Central memory CD4-positive, alpha-beta T cell (primary cell): ENCODE measurements around the gene SFN.
"Not testable (repeated sequence)": the region's sequence is repeated elsewhere in the genome, so short reads cannot be mapped to it uniquely, and the experiment has no call there.

Source experiments
- DNase-seq: peaks from one replicate; pipeline ENCODE4 v3.0.0; 2022

The SFN gene

DNA sequence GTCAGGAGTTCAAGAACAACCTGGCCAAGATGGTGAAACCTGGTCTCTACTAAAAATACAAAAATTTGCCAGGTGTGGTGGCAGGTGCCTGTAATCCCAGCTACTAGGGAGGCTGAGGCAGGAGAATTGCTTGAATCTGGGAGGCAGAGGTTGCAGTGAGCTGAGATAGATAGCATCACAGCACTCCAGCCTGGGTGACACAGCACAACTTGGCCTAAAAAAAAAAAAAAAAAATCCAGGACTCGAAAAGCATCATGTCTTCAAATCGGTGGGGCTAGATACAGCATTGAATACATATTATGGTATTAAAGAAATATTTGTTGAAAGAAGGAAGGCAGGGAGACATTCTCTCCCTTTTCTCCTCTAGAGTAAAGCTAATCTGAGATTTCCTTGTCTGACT lies 10.1 kb downstream of the SFN start:
- not testable (repeated sequence) for DNase-seq

DNA sequence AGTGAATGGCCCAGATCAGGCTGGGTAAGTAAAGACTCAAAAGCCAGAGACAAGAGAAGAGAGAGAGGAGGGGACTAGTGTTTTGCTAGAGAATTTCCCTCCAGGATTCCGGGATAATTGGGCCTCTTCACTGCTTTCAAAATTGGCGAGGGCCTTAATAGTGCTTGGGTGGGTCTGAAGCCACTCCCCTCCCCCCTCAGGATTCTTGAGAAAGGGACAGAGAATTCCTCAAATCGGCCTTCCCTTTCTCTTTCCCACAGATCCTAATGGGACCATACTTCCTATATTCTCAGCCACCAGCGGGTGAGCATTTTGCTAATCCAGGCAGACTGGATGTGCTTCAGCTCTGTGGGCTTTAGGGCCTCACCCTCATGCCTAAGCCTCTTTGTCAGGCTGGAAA lies 11.9 kb downstream of the SFN start:
- DNase-seq = no peak

DNA sequence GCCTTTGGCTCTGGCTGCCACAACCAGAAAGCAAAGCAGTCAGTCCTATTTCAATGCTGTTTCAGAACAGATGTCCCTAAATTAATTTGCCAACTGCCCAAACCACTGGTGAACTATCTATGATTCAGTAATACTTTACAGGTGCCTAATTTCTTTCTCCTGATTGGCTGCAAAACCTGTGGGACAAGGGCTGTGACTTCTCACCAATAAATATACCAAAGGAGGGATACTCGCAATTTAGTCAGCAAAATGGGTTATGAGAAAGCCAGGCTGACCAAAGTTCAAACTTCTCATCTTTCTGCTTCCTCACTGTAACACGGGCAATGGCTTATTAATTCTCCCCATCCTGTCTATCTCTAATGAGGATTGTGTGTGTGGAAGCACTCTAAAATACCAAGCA lies 14.4 kb downstream of the SFN start:
- no peak for DNase-seq

DNA sequence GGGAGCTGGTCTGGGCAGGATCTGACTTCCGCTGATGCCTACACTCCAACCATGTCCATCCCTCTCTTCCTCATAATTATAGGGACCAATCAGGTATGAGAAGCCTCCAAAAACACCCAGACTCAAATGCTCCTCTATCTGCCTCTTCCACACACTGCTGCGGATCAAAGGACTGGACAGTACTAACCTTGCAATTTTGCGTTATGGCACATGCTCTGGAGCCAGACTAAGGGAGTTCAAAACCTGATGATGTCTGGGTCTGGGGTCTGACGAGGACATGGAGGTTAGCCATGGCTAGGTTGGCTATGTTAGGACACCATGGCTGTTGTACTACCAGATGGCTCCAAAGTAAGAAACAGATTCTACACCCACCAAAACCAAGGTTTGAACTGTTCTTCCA lies 16.8 kb downstream of the SFN start:
- DNase-seq = no peak

DNA sequence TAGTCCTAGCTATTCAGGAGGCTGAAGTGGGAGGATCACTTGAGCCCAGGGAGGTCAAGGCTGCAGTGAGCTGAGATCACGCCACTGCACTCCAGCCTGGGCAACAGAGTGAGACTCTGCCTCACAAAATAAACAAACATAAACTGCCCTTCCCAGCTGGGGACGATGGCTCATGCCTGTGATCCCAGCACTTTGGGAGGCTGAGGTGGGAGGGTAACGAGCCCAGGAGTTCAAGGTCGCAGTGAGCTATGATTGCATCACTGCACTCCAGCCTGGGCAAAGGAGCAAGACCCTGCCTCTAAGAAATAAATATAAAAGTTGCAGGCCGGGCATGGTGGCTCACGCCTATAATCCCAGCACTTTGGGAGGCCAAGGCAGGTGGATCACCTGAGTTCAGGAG lies 18.7 kb downstream of the SFN start:
- DNase-seq = not testable (repeated sequence)

DNA sequence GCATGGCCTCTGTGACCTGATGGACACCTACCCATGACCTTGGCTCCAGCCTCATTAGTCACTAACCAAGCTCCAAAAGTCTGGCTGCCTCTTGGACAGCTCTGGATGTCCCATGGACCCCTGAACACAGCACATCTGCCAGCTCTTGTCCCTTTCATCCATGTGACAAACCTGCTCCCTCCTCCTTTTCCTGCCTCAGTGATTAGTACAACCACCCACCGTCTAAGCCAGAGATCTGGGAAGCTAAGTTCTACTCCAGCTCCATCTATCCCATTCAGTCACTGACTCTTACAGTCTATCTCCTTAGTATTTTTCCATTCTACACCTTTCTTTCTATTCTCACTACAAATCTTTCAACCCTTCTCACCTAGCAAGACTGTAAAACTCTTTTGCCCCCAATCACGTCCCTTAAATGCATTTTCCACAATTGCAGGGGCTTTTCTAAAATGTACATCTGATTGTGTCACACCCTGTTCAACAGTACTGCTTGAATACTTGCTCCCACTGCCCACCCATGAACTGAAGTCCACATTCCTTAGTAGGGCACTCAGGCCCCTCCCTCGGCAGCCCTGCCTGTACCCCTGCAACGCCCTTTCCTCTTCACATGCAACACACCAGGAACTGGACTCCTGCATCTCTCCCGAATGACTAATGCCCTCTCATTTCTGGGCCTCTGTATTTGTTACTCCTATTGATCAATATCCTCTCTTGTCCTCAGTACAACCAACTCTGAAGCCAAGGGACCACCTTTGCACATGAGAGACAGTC lies 19.9 kb downstream of the SFN start:
- no peak for DNase-seq

DNA sequence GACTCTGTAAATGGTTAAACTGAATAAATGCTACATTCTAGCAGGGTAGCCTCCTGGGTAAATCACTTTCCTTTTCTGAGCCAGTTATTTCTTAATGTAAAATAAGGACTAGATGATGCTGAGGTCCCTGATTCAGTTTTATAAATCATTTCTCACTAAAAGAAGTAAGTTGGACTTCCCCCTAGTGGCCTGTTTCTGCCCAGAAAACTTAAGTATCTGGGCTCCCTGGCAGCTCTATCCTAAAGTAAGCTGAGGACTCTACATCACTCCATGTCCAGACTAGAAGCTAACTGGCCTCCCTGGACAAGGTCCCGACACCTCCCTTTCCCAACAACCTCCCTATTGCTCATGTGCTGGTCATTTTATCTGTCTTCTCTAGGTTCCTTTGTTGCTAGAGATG lies 24.2 kb downstream of the SFN start:
- no peak for DNase-seq

DNA sequence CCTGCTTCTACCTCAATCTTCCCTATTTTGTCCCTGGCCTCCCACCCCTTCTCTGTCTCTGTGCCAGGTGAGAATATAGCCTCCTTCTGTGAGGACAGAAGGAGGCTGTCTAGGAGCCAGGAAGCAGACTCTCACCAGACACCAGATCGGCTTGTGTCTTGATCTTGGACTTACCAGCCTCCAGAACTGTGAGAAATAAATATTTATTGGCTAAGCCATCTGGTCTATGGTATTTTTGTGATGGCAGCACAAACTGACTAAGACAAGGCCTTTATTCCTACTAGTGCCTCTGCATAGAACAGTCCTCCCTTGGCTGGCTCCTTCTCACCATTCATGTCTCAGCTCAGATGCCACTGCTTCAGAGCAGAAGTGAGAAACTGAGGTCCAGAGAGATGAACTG lies 25.3 kb downstream of the SFN start:
- DNase-seq = no peak

DNA sequence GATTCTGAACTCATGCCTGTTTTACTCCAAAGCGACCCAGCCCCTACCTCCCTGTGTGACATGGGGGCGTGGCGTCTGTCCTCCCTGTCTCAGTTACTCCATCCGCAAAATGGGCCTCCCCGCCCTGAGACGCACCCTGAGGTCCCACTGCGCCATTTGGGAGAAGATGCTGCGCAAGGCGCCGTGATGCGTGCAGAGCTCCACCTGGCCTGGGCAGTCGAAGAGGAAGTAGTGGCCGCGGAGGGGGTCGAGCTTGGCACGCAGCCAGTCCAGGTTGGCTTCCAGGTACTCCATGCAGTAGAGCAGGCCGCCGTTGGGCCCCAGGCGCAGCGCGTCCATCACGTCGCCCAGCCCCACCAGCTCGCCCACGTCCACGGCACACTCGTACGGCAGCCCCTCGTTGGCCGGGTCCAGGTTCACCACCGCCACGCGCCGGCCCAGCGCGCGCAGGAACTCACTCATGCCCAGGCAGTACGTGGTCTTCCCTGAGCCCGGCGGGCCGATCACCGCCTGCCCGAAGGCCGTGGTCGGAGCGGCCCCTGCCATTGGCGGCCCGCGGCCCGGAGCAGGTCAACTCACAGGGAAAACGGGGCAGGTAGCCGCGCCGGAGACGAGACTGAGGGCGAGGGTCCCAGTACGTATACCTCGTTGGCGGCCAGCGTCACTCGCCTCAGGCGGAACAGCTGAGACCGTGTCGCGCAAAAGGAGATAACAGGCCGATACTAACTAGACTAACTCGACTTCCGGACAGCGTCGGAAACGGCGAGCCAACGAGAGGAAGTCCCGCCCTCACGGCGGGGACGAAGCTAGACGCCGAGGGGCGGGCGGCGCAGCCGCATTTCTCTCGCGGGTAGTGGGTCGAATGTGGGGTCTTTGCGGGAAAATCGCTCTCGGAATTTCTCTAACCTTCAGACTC lies 26.9 kb downstream of the SFN start, which contains the start of gene GPN2:
GPN2 (minus strand) TSS at position 733 of the 916 bp plus-strand sequence; CDS start at position 546, 187 bp downstream.
- peak; percentile 68 for DNase-seq

DNA sequence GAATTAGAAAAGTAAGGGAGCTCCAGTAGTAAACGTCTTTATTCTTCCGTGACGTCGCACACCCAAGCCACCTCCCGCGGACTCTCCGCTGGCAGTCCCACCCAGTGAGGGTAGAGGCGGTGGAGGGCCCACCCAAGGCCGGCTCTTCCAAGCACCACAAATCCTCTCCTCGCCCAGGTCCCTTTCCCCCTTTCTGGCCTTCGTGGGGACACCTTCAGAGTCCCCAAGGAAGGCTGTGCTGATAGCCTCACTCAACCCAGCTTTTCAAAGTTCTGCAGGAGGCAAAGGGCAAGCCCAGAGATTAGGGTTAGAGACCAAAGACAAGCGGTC lies 27.5 kb downstream of the SFN start:
- DNase-seq = no peak

DNA sequence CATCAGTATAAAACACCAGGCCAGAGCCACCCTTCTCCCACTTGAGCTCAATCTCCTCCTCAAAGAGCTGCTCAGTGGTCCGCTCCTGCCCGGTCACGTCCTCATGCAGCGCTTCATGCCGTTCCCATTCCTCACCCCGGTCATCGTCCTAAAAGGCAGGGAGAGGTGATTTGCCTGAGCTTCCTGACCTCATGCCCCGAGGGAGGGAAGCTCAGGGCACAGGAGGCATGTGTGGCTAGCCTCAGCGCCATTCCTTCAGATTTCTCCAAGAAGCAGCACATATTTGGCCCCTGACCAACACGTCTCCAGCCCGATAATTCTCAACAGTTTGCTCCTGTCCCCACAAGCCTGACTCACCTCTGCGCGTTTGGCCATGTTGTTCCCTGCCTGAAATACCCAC lies 31.3 kb downstream of the SFN start:
- DNase-seq = no peak

DNA sequence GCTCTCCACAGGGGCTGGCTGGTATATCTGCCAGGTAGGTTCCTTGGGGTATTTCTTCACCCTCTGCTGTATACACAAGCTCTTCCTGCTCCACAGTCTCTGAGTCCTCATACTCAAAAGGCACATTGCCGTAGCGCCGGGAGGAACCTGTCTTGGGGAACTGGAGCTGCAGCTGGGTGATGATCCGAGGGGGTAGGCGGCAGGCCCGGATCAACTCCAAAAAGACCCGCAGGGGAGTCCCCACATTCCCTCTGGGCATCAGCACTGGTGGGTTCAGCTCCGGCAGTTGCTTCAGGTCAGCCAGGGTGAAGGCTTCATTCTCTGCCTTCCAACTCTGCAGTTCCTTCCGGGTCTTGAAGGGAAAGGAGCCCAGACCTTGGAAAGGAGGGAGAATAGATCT lies 34.4 kb downstream of the SFN start:
- no peak for DNase-seq

DNA sequence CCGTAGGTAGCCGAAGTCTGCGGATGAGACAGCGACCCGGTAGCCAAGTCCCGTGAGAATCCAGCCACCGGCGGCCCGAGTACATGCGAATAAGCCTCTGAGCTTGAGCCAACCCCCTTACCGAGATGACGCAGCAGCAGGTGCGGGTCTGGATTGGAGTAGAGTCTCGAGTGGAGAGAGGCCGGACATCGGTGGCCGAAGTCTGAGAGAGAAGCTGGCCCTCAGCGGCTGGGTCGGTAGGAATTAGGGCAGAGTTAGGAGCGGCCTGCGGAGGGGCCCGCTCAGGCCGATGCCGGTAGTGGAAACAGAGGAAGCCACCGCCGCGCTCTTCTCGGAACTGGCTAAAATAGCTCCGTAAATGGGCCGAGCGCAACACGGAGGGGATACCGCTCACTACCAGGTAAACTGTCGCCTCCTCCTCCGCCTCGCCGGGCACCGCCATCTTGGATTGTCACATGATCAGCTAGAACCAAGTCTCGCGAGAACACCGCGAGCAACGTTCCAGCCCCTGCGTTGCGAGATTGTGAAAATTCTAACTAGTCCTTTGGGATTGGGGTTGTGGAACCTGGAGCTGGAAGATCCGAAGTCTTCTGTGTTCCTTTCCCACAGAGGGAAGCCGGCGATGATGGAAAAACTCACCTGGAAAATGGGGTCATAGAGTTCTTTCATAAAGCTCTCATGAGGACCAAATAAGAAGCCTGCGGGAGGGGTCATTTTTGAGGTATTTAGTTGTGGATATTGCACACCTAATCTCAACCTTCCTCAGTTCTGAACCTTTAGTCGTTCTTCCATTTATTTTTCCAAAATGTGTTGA lies 37.3 kb downstream of the SFN start, which contains the start of gene GPATCH3:
GPATCH3 (minus strand) TSS at position 467 of the 814 bp plus-strand sequence; CDS start at position 442, 25 bp downstream.
- peak; percentile 84 for DNase-seq

DNA sequence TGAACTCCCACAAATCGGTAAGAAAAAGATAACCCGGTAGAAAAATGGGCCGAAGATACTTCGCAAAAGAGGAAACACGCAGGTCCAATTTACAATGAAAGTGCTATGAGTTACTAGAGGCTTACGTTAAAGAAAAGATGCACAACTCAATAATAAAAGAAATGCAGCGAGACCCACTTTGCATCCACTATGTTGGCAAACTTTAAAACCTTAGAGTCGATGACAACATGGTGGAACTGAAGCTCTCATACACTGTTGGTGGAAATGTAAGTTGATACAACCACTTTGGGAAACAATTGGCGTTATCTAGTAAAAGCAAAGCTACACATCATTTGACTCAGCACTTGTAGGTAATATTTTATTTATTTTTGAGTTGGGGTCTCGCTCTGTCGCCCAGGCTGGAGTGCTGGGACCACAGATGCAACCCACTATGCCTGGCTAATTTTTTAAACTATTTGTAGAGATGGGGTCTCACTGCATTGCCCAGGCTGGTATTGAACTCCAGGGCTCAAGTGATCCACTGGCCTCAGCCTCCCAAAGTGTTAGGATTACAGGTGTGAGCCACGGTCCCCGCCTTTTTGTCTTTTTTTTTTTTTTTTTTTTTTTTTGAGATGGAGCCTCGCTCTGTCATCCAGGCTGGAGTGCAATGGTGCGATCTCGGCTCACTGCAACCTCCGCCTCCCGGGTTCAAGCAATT lies 38.0 kb downstream of the SFN start:
- DNase-seq = no peak

DNA sequence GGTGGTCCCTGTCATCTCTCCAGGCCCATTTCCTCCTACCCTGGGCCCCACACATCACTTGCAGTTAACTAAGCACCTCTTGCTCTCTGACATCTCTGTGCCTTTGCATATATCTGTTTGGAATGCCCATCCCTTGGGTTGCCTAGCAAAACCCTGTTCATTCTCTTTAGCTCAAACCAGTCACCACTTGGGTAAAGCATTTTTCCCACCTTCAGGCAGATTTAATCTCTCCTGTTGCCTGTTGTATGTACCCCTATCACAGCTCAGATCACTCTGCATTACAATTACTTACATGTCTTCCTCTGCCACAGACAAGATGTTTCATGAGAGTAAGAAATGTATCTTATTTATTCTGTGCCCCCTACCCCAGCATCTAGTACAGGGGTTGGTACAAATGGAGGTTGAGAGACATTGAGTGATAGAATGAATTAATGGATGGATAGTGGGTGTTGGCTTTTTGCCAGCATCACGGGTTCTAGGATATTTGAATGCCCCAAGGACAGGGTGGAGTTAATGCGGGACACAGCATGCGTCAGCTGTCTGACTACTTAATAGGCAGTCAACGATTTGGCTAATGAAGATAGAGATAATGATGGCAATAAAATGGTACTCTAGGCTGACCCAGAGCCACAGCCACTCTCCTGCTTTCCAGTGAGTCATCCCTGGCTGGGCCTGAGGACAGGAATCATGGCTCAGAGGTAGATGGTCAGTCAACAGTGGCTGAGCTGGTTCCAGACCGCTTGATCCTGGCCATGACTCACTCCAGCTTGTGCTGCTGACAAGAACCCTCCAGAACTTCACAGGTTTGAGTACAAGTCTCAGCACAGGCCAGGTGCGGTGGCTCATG lies 44.3 kb downstream of the SFN start:
- no peak for DNase-seq

DNA sequence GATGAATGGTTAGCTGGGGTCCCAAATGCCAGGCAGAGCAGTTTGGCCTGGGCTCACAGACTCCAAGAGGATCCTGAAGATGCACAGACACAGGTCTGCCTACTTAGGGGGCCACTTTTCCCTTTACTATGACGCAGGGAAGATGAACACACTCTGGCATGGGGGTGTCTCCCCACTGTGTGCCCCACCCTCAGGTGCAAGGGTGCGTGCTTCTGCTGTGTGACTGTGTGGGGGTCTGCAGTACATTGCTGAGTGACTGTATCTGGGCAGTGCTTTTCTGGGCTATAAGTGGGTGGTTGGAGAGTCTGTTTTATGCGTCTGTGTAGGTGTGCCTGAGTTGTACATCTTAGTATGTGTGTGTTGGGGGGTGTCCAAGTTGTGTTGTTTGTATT lies 47.0 kb downstream of the SFN start:
- no peak for DNase-seq

DNA sequence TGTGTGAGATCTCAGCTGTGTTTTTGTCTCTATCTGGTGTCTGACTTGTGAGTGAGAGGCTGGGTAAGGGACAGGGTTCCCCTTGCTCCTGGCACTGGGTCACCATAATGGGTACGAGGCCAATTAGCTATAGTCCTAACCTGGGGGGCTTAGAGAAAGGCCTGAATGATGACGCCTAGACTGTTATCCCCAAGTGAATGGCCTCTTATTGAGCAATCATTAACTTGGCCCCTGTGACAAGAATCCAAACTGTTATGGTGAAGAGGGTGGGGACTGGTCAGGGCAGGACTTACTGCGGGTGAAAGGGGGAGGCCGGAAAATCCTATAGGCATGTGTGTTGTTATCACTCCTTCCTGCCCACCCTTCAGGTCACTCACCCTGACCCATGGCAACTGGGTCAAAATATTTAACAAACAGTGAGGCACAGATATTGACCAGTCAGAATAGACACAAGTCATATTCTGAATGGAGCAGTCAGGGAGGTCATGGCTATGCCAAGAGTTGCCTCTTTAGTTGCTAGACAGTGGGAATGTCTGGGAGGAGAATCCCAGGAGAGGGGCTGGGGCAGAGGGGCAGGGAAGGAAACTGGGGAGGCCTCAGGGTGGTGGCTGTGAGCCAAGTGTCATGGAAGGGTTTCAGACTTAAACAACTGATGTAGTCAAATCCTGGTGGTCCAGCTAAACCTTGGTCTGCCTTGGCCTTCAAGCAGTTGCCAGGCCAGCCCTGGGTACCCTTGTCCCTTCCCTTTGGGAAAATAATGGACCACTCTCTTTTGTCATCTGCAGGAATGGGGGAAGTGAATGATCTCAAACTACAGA lies 47.6 kb downstream of the SFN start:
- no peak for DNase-seq

DNA sequence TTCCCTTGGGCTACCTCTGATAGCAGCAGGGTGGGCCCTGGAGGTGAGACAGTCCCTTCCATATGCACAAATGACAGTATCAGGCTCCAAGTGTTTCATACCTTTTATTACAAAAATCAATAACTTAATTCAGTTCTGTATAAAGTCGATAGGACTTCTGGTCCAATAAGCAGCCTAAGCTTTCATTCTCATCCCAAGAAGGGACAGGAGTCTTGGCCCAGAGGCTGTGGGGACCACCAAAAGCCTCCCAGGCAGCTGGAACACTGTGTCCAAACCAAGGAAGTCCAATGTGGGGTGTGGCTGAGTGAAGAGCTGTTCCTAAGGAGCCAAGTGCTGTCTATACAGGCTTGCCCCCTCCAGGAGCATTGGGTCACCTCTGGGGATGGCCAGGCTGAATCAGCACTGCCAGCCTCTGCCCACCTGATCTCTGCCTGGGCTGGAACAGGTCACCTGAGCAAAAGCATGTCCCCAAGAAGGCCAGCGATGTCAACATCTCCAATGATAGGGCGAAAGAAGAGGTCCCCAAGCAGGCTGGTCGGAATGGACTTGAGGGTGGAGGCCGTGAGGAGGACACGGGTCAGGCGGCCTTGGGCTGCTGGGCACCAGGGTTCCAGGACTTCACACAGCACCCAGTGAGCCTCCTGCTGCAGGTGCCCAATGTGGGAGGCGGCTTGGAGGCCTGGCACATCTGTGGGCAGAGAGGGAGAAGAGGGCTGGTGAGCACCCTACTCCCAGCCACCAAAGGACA lies 48.6 kb downstream of the SFN start:
- no peak for DNase-seq

DNA sequence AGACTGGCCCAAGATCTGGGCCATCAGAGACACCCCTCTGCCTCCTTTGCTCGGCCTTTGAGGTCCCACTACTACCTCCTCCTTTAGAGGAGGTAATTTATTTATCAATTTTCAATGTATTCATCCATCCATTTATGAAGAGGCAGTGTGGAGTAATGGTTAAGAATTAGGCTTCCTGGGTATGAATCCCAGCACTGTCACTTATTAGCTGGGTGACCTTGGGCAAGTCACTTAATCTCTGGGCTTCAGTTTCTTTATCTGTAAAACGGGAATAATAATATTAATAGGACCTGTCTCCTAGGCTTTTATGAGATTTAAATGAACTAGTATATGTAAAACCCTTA lies 49.2 kb downstream of the SFN start:
- no peak for DNase-seq

DNA sequence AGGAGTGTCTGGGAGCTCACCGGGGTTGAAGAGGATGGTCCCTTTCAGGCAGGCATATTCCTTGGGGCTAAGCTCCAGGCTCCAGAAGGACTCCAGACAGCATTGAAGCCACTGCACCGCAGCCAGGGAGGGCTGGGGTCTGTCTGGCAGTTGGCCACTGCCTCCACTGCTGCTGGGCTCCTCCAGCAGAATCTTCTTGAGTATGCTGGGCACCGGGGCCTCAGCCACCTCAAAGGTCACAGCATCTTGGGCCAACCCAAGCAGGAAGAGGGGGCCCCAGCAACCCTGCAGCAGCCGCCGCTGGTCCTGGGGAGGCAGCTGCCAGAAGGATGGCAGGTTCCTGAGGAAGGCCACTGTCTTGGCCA lies 50.4 kb downstream of the SFN start:
- DNase-seq = no peak
